ENCODE data around the gene ARHGEF19.

The ARHGEF19 gene

GRCh38 chr1:16195518-16195905, 16.9 kb downstream of the ARHGEF19 start:
- no peak overlapping the region for H3K27ac ChIP-seq (ENCODE audit: insufficient read depth, low read length, poor library complexity, severe bottlenecking)
- DNase-seq, result no peak
- H3K4me3 ChIP-seq (ENCODE audit: insufficient read depth, low read depth, low read length, poor library complexity, severe bottlenecking), result no peak overlapping the region
- H3K27me3 ChIP-seq (replicated peaks; ENCODE audit: control insufficient read depth, insufficient read depth, low read length, poor library complexity, severe bottlenecking), result no peaks in the 10 kb centered on the region
- no peaks in the 10 kb centered on the region for H3K4me1 ChIP-seq (ENCODE audit: control insufficient read depth, insufficient read depth, low read length, poor library complexity, severe bottlenecking)
- H3K36me3 ChIP-seq (ENCODE audit: control insufficient read depth, insufficient read depth, low read length), result no peaks in the 10 kb centered on the region
- H3K9me3 ChIP-seq (ENCODE audit: control insufficient read depth, low read length), result no peaks in the 10 kb centered on the region

- Histone ChIP-seq H3K4me1 (ENCODE audit: control insufficient read depth, insufficient read depth, low read length, poor library complexity, severe bottlenecking) (peaks cover 5% of the 10 kb centered on the region), H3K27ac (ENCODE audit: insufficient read depth, low read length, poor library complexity, severe bottlenecking) (no peak overlapping the region), H3K9me3 (ENCODE audit: control insufficient read depth, low read length) (no peaks in the 10 kb centered on the region), H3K4me3 (ENCODE audit: insufficient read depth, low read depth, low read length, poor library complexity, severe bottlenecking) (no peak overlapping the region), H3K27me3 (replicated peaks; ENCODE audit: control insufficient read depth, insufficient read depth, low read length, poor library complexity, severe bottlenecking) (no peaks in the 10 kb centered on the region), H3K36me3 (ENCODE audit: control insufficient read depth, insufficient read depth, low read length) (no peaks in the 10 kb centered on the region)
- DNase-seq, result no peak
Measured at GRCh38 chr1:16191916-16192546, 20.4 kb downstream of the ARHGEF19 start.

GRCh38 chr1:16191309-16191708, 21.1 kb downstream of the ARHGEF19 start:
- Histone ChIP-seq H3K27me3 (replicated peaks; ENCODE audit: control insufficient read depth, insufficient read depth, low read length, poor library complexity, severe bottlenecking) (no peaks in the 10 kb centered on the region), H3K4me3 (ENCODE audit: insufficient read depth, low read depth, low read length, poor library complexity, severe bottlenecking) (no peak overlapping the region), H3K36me3 (ENCODE audit: control insufficient read depth, insufficient read depth, low read length) (no peaks in the 10 kb centered on the region), H3K4me1 (ENCODE audit: control insufficient read depth, insufficient read depth, low read length, poor library complexity, severe bottlenecking) (peaks cover 5% of the 10 kb centered on the region), H3K27ac (ENCODE audit: insufficient read depth, low read length, poor library complexity, severe bottlenecking) (no peak overlapping the region), H3K9me3 (ENCODE audit: control insufficient read depth, low read length) (no peaks in the 10 kb centered on the region)
- DNase-seq, result no peak

DNA sequence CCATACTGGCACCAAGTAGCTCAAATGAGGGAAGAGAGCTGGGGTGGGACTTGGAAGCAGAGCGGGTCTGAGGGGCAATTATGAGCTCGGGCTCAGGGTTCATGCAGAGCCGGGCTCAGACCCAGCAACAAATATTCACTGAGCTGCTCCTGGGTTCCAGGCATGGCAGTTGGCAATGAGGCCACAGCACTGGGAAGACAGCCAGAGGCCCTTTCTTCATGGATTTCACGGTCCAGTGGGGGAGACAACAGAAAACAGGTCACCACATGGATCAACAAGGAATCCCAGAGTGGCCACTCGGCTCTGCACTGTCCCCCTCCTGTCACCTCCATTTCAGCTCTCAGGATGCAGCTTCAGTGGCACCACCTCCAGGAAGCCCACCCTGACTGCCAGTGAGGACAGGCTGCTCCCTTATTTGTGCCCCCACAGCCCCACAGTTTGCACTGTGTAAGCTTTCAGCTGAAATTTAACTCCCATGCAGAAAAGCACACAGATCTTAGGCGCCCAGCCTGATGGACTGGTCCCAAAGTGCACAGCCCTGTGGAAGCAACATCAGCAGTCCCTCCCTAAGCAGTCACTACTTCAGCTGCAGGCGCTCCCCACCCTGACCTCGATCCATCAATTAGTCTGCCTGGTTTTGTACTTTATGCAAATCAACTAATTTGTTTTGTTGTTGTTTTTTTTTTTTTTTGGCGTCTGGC, 22.4 kb downstream of the ARHGEF19 start:
- H3K4me1 ChIP-seq (ENCODE audit: control insufficient read depth, insufficient read depth, low read length, poor library complexity, severe bottlenecking), result peaks cover 5% of the 10 kb centered on the region
- no peak overlapping the region for H3K4me3 ChIP-seq (ENCODE audit: insufficient read depth, low read depth, low read length, poor library complexity, severe bottlenecking)
- H3K27me3 ChIP-seq (replicated peaks; ENCODE audit: control insufficient read depth, insufficient read depth, low read length, poor library complexity, severe bottlenecking), result no peaks in the 10 kb centered on the region
- H3K9me3 ChIP-seq (ENCODE audit: control insufficient read depth, low read length), result no peaks in the 10 kb centered on the region
- H3K36me3 ChIP-seq (ENCODE audit: control insufficient read depth, insufficient read depth, low read length), result no peaks in the 10 kb centered on the region
- H3K27ac ChIP-seq (ENCODE audit: insufficient read depth, low read length, poor library complexity, severe bottlenecking), result no peak overlapping the region
- DNase-seq, result no peak

DNA sequence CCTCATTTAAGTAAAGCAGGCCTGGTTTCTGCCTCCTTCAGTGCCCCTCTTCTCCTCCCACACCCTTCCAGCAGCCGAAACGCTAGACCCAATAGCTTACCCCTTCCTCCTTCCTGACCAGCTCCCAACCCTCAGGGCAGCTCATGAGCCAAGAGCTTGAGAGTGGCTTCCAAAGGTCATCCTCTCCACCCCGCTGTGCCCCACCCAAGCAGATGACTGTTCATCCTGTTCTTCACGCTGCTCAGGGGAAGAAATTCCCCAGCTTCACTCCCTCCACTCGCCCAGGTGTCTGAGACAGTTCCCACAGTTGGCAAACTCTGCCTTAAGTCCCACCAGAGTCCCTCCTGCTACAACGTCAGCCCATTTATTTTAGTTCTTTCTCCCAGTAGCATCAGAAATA, 23.4 kb downstream of the ARHGEF19 start:
- Histone ChIP-seq H3K36me3 (ENCODE audit: control insufficient read depth, insufficient read depth, low read length) (no peaks in the 10 kb centered on the region), H3K4me3 (ENCODE audit: insufficient read depth, low read depth, low read length, poor library complexity, severe bottlenecking) (no peak overlapping the region), H3K27me3 (replicated peaks; ENCODE audit: control insufficient read depth, insufficient read depth, low read length, poor library complexity, severe bottlenecking) (no peaks in the 10 kb centered on the region), H3K27ac (ENCODE audit: insufficient read depth, low read length, poor library complexity, severe bottlenecking) (no peak overlapping the region), H3K4me1 (ENCODE audit: control insufficient read depth, insufficient read depth, low read length, poor library complexity, severe bottlenecking) (peaks cover 5% of the 10 kb centered on the region), H3K9me3 (ENCODE audit: control insufficient read depth, low read length) (no peaks in the 10 kb centered on the region)
- DNase-seq, result no peak

GRCh38 chr1:16187748-16188401, 24.6 kb downstream of the ARHGEF19 start:
- H3K9me3 ChIP-seq (ENCODE audit: control insufficient read depth, low read length), result no peaks in the 10 kb centered on the region
- H3K4me3 ChIP-seq (ENCODE audit: insufficient read depth, low read depth, low read length, poor library complexity, severe bottlenecking), result no peak overlapping the region
- no peaks in the 10 kb centered on the region for H3K27me3 ChIP-seq (replicated peaks; ENCODE audit: control insufficient read depth, insufficient read depth, low read length, poor library complexity, severe bottlenecking)
- DNase-seq, result peak; percentile 52 to 64 (median 61)
- H3K36me3 ChIP-seq (ENCODE audit: control insufficient read depth, insufficient read depth, low read length), result no peaks in the 10 kb centered on the region
- no peak overlapping the region for H3K27ac ChIP-seq (ENCODE audit: insufficient read depth, low read length, poor library complexity, severe bottlenecking)
- H3K4me1 ChIP-seq (ENCODE audit: control insufficient read depth, insufficient read depth, low read length, poor library complexity, severe bottlenecking), result peaks cover 5% of the 10 kb centered on the region

DNA sequence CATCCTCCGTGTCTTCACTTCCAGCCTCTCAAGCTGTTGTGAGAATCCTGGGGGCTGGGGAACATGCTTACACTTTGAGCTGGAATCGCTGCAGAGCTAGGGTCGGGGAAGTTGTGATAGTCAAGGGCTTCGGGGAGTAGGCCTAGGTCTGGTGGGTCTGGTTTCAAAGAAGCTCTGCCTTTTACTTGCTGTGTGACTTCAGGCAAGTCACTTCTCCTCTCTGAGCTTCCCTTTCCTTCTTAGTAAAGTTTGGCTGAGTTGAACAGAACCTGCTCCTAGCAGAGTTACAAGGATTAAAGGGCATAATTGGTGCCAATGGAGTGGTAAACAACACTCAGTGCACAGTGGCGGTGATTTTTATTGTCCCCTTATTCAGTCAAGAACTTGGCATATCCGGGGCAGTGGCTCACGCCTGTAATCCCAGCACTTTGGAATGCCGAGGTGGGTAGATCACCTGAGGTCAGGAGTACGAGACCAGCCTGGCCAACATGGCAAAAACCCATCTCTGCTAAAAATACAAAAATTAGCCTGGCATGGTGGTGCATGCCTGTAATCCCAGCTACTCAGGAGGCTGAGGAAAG, 25.7 kb downstream of the ARHGEF19 start:
- H3K36me3 ChIP-seq (ENCODE audit: control insufficient read depth, insufficient read depth, low read length), result no peaks in the 10 kb centered on the region
- H3K9me3 ChIP-seq (ENCODE audit: control insufficient read depth, low read length), result no peaks in the 10 kb centered on the region
- H3K27ac ChIP-seq (ENCODE audit: insufficient read depth, low read length, poor library complexity, severe bottlenecking), result no peak overlapping the region
- peaks cover 5% of the 10 kb centered on the region for H3K4me1 ChIP-seq (ENCODE audit: control insufficient read depth, insufficient read depth, low read length, poor library complexity, severe bottlenecking)
- DNase-seq, result no peak
- no peaks in the 10 kb centered on the region for H3K27me3 ChIP-seq (replicated peaks; ENCODE audit: control insufficient read depth, insufficient read depth, low read length, poor library complexity, severe bottlenecking)
- H3K4me3 ChIP-seq (ENCODE audit: insufficient read depth, low read depth, low read length, poor library complexity, severe bottlenecking), result no peak overlapping the region

DNA sequence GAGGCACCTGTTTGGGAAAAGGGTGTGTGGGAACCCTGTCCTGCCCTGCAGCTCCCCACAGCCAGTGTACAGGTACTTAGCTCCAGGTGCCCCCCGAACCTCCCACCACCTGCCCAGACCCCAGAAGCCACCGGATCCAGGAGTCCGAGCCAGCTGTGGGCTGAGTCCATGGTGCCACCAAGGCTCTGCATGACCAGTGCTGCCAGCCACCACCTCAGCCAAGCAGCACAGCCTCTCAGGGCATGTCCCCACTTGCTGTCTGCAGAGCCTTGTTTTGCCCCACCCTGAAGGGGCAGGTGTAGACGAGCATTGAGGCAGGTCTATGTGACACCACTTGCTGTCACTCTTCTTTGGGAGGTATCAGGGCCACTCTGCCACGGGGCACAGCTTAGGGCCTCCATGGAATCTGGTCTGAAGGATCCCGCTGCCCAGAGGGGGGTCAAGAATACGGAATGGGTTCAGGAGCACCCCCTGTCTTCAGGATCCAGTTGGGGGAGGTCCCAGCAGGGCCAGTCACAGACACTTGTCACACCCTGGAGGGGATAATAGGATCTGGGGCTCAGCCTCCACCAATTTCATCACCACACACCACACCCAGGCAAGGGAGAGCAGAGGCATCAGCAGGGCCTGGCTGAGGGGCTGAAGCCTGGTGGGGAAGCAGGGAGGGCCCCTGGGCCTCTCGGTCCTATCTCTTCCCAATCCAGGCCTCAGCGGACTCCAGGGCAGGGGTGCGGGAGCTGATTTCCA, 27.7 kb downstream of the ARHGEF19 start:
- no peak for DNase-seq
- Histone ChIP-seq H3K36me3 (ENCODE audit: control insufficient read depth, insufficient read depth, low read length) (no peaks in the 10 kb centered on the region), H3K27ac (ENCODE audit: insufficient read depth, low read length, poor library complexity, severe bottlenecking) (no peak overlapping the region), H3K9me3 (ENCODE audit: control insufficient read depth, low read length) (no peaks in the 10 kb centered on the region), H3K4me3 (ENCODE audit: insufficient read depth, low read depth, low read length, poor library complexity, severe bottlenecking) (no peak overlapping the region), H3K4me1 (ENCODE audit: control insufficient read depth, insufficient read depth, low read length, poor library complexity, severe bottlenecking) (peaks cover 5% of the 10 kb centered on the region), H3K27me3 (replicated peaks; ENCODE audit: control insufficient read depth, insufficient read depth, low read length, poor library complexity, severe bottlenecking) (no peaks in the 10 kb centered on the region)

- H3K36me3 ChIP-seq (ENCODE audit: control insufficient read depth, insufficient read depth, low read length), result no peaks in the 10 kb centered on the region
- H3K4me1 ChIP-seq (ENCODE audit: control insufficient read depth, insufficient read depth, low read length, poor library complexity, severe bottlenecking), result peaks cover 5% of the 10 kb centered on the region
- no peak overlapping the region for H3K27ac ChIP-seq (ENCODE audit: insufficient read depth, low read length, poor library complexity, severe bottlenecking)
- no peaks in the 10 kb centered on the region for H3K9me3 ChIP-seq (ENCODE audit: control insufficient read depth, low read length)
- no peak for DNase-seq
- H3K27me3 ChIP-seq (replicated peaks; ENCODE audit: control insufficient read depth, insufficient read depth, low read length, poor library complexity, severe bottlenecking), result no peaks in the 10 kb centered on the region
- H3K4me3 ChIP-seq (ENCODE audit: insufficient read depth, low read depth, low read length, poor library complexity, severe bottlenecking), result no peak overlapping the region
Measured at GRCh38 chr1:16183765-16184556, 28.5 kb downstream of the ARHGEF19 start.
